PC-3 (cell line): ENCODE results near the gene TCF12. TPM values are rescaled to one million over a fixed set of nuclear protein-coding genes. Genes with fewer than 3 reads are reported as not detected.

ENCODE experiments used
- ATAC-seq: fragments of 200-7000 bp; cut with Tn5 transposase; 2 replicates; pipeline ENCODE4 v1.9.1; 2020; ENCODE audit warnings: mild to moderate bottlenecking, moderate library complexity
- BruUV-seq: library from RNA; stranded (reverse); fragments of 400-500 nt; replicated peaks from 2 replicates; lab custom pipeline; 2021; lab: Mats Ljungman, UMichigan
- CTCF ChIA-PET: fragments of 300-600 bp; sonication (Branson Sonifier 250); formaldehyde crosslinking; loops from one replicate; lab custom pipeline; 2022; ENCODE audit warnings: antibody characterized with exemption; lab: Charles Lee
- POLR2A ChIA-PET: fragments of 300-600 bp; sonication (Branson Sonifier 250); formaldehyde crosslinking; loops from one replicate; lab custom pipeline; 2022; ENCODE audit warnings: antibody characterized with exemption; ENCODE audit not compliant: unreplicated experiment; lab: Charles Lee
- DNase-seq: peaks from one replicate; pipeline ENCODE4 v3.0.0-alpha.2; 2015
- H2AFZ ChIP-seq: fragments of 300-600 bp; sonication (generic); 2 replicates; pipeline ENCODE4 v1.6.0; 2016; ENCODE audit warnings: antibody characterized with exemption, low read length
- H3F3A ChIP-seq: fragments of 300-600 bp; sonication (generic); one replicate; pipeline ENCODE4 v1.6.0; 2017; ENCODE audit warnings: antibody characterized with exemption, low read length, control low read depth, mild to moderate bottlenecking; ENCODE audit not compliant: unreplicated experiment
- H3K27ac ChIP-seq: fragments of 300-600 bp; sonication (generic); 2 replicates; pipeline ENCODE4 v1.5.1; 2016; ENCODE audit warnings: mild to moderate bottlenecking, low read length
- H3K27me3 ChIP-seq: fragments of 300-600 bp; sonication (generic); 2 replicates; pipeline ENCODE4 v1.6.1; 2016; ENCODE audit warnings: low read length, mixed read lengths
- H3K36me3 ChIP-seq: fragments of 300-600 bp; sonication (generic); 2 replicates; pipeline ENCODE4 v1.6.1; 2016; ENCODE audit warnings: low read depth, mixed run types, low read length, mixed read lengths
- H3K4me1 ChIP-seq: fragments of 300-600 bp; sonication (generic); 2 replicates; pipeline ENCODE4 v1.5.1; 2016; ENCODE audit warnings: low read length; ENCODE audit not compliant: insufficient read depth
- H3K4me2 ChIP-seq: fragments of 300-600 bp; sonication (generic); 2 replicates; pipeline ENCODE4 v1.6.0; 2016; ENCODE audit warnings: low read length
- H3K4me3 ChIP-seq: fragments of 300-600 bp; sonication (generic); 2 replicates; pipeline ENCODE4 v1.5.1; 2016; ENCODE audit warnings: mild to moderate bottlenecking, low read length, mixed read lengths
- H3K79me2 ChIP-seq: fragments of 300-600 bp; sonication (generic); 2 replicates; pipeline ENCODE4 v1.6.1; 2017; ENCODE audit warnings: low read length, mixed read lengths
- H3K9ac ChIP-seq: fragments of 300-600 bp; sonication (generic); 2 replicates; pipeline ENCODE4 v1.6.0; 2016; ENCODE audit warnings: mild to moderate bottlenecking, low read length
- H3K9me2 ChIP-seq: fragments of 300-600 bp; sonication (generic); replicated peaks from 2 replicates; pipeline ENCODE4 v1.6.1; 2016; ENCODE audit warnings: mixed run types, low read length, mixed read lengths
- H3K9me3 ChIP-seq: fragments of 300-600 bp; sonication (generic); 2 replicates; pipeline ENCODE4 v1.6.1; 2016; ENCODE audit warnings: low read length, mixed read lengths
- H4K20me1 ChIP-seq: fragments of 300-600 bp; sonication (generic); 2 replicates; pipeline ENCODE4 v1.6.1; 2016; ENCODE audit warnings: low read length, mixed read lengths
- CTCF ChIP-seq: fragments of 300-600 bp; sonication (generic); conservative IDR thresholded peaks from 2 replicates; pipeline ENCODE4 v1.5.1; 2017; ENCODE audit warnings: antibody characterized with exemption, low read depth, mild to moderate bottlenecking, low read length
- EZH2 ChIP-seq: fragments of 300-600 bp; sonication (generic); IDR thresholded peaks from one replicate; pipeline ENCODE4 v1.6.1; 2017; ENCODE audit warnings: antibody characterized with exemption, mild to moderate bottlenecking, low read length; ENCODE audit not compliant: unreplicated experiment
- EZH2phosphoT487 ChIP-seq: fragments of 300-600 bp; sonication (generic); IDR thresholded peaks from 2 replicates; pipeline ENCODE4 v1.6.1; 2018; ENCODE audit warnings: mild to moderate bottlenecking, antibody characterized with exemption, low read length, borderline replicate concordance
- intact Hi-C: fragments of 100-400 bp; cut with micrococcal nuclease; formaldehyde crosslinking; loops from 2 replicates; pipeline ENCODE4 v1.9.0; 2023
- total RNA-seq: library from RNA; depleted of rRNA; stranded (reverse); fragments of >200 nt; gene quantifications from 2 replicates; pipeline ENCODE4 v1.2.3, GENCODE V29; 2014

TCF12 gene
- total RNA-seq, 1 experiment from 2014 or later = 103 TPM

GRCh38 chr15:57316451-57316850 is 398.0 kb downstream of the TCF12 start:
- H3K9me2 ChIP-seq = no peaks in the 10 kb centered on the region
- POLR2A ChIA-PET = no interaction called here
- CTCF ChIA-PET = no interaction called here
- H3K27ac ChIP-seq = no peak overlapping the region
- no peak overlapping the region for H3K4me2 ChIP-seq
- H3K4me3 ChIP-seq = no peak overlapping the region
- TF ChIP-seq EZH2phosphoT487 (no peak), EZH2 (no peak), CTCF (no peak)
- ATAC-seq (no peak), DNase-seq (no peak)
- no TSS peak for BruUV-seq
- H3K9me3 ChIP-seq = no peaks in the 10 kb centered on the region
- no peaks in the 10 kb centered on the region for H3K36me3 ChIP-seq
- no peaks in the 10 kb centered on the region for H3K27me3 ChIP-seq
- no peaks in the 10 kb centered on the region for H3K4me1 ChIP-seq
- H3K79me2 ChIP-seq = no peaks in the 10 kb centered on the region
- H4K20me1 ChIP-seq = no peaks in the 10 kb centered on the region
- H3K9ac ChIP-seq = no peak overlapping the region
- intact Hi-C loops = no loop called here
- no peaks in the 10 kb centered on the region for H3F3A ChIP-seq
- no peak overlapping the region for H2AFZ ChIP-seq

- H3K4me1 ChIP-seq = peaks cover 9% of the 10 kb centered on the region
- H2AFZ ChIP-seq = no peak overlapping the region
- no peak overlapping the region for H3K4me3 ChIP-seq
- no peaks in the 10 kb centered on the region for H3K36me3 ChIP-seq
- no peaks in the 10 kb centered on the region for H3K79me2 ChIP-seq
- no peaks in the 10 kb centered on the region for H3K9me3 ChIP-seq
- no peaks in the 10 kb centered on the region for H3F3A ChIP-seq
- ATAC-seq (no peak), DNase-seq (no peak)
- no peak for TF ChIP-seq EZH2
- no peak for TF ChIP-seq EZH2phosphoT487
- no peak for TF ChIP-seq CTCF
- H3K9ac ChIP-seq = no peak overlapping the region
- H3K27me3 ChIP-seq = no peaks in the 10 kb centered on the region
- ChIA-PET POLR2A (no interaction called here), CTCF (no interaction called here)
- no peak overlapping the region for H3K27ac ChIP-seq
- no peaks in the 10 kb centered on the region for H4K20me1 ChIP-seq
- no TSS peak for BruUV-seq
- H3K4me2 ChIP-seq = no peak overlapping the region
- H3K9me2 ChIP-seq = no peaks in the 10 kb centered on the region
- intact Hi-C loops = no loop called here
Measured at GRCh38 chr15:57319226-57319918, 400.9 kb downstream of the TCF12 start.

- no peak for TF ChIP-seq EZH2
- no peak for TF ChIP-seq CTCF
- TF ChIP-seq EZH2phosphoT487 = no peak
- POLR2A ChIA-PET = no interaction called here
- Histone ChIP-seq H3K4me3 (no peak overlapping the region), H2AFZ (no peak overlapping the region), H3K9me3 (no peaks in the 10 kb centered on the region), H3K79me2 (no peaks in the 10 kb centered on the region), H3K4me1 (peaks cover 9% of the 10 kb centered on the region), H3K36me3 (no peaks in the 10 kb centered on the region), H3K27ac (no peak overlapping the region), H3K9me2 (no peaks in the 10 kb centered on the region), H3K9ac (no peak overlapping the region), H3F3A (no peaks in the 10 kb centered on the region), H3K4me2 (no peak overlapping the region), H3K27me3 (no peaks in the 10 kb centered on the region), H4K20me1 (no peaks in the 10 kb centered on the region)
- ATAC-seq (no peak), DNase-seq (no peak)
- intact Hi-C loops = no loop called here
- CTCF ChIA-PET = no interaction called here
- no TSS peak for BruUV-seq
Measured at GRCh38 chr15:57319919-57320560, 401.6 kb downstream of the TCF12 start.
